ENCODE results near the gene TMEM185B. TPM values are rescaled to one million over a fixed set of nuclear protein-coding genes. Genes with fewer than 3 reads are reported as not detected.

TMEM185B gene
- total and polyA plus RNA-seq, 4 donors: 1.8 to 8.5 (median 6.8) TPM

- no peaks in the 10 kb centered on the region for H3K9me3 ChIP-seq (ENCODE audit: control insufficient read depth in 4 of 4, low read length in 3 of 4)
- DNase-seq (ENCODE audit: low spot score): peak; percentile 12
- WGBS: 94% methylated on average over 12 of the region's 12 CpGs
- no peak for TF ChIP-seq ATF3 (IDR thresholded peaks at IDR 0.05)
- TF ChIP-seq, protein P1, sequence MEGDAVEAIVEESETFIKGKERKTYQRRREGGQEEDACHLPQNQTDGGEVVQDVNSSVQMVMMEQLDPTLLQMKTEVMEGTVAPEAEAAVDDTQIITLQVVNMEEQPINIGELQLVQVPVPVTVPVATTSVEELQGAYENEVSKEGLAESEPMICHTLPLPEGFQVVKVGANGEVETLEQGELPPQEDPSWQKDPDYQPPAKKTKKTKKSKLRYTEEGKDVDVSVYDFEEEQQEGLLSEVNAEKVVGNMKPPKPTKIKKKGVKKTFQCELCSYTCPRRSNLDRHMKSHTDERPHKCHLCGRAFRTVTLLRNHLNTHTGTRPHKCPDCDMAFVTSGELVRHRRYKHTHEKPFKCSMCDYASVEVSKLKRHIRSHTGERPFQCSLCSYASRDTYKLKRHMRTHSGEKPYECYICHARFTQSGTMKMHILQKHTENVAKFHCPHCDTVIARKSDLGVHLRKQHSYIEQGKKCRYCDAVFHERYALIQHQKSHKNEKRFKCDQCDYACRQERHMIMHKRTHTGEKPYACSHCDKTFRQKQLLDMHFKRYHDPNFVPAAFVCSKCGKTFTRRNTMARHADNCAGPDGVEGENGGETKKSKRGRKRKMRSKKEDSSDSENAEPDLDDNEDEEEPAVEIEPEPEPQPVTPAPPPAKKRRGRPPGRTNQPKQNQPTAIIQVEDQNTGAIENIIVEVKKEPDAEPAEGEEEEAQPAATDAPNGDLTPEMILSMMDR (IDR thresholded peaks at IDR 0.05; ENCODE audit: low read depth, low read length, missing input control): no peak
- TF ChIP-seq JUND (IDR thresholded peaks at IDR 0.05): no peak
- no peak for TF ChIP-seq YY1 (IDR thresholded peaks at IDR 0.05)
- H3K36me3 ChIP-seq (ENCODE audit: control insufficient read depth in 4 of 4, insufficient read depth in 3 of 4, low read depth in 1 of 4, low read length in 3 of 4): no peaks in the 10 kb centered on the region
- no peak overlapping the region for H3K9ac ChIP-seq (ENCODE audit: low read depth in 1 of 2, low read length in 2 of 2)
- no peak overlapping the region for H3K27ac ChIP-seq (ENCODE audit: low read depth in 1 of 2, low read length in 2 of 2)
- peaks cover 0 to 3% (median 0%) of the 10 kb centered on the region in 4 donors for H3K4me1 ChIP-seq (ENCODE audit: control insufficient read depth in 4 of 4, insufficient read depth in 4 of 4, low read length in 3 of 4)
- H3K4me3 ChIP-seq (ENCODE audit: low read depth in 1 of 3, low read length in 3 of 3): no peak overlapping the region
- H3K27me3 ChIP-seq (ENCODE audit: control insufficient read depth in 4 of 4, insufficient read depth in 4 of 4, low read length in 3 of 4): no peaks in the 10 kb centered on the region
These were observed 18.1 kb downstream of the TMEM185B start for GRCh38 chr2:120204945-120205670.

GRCh38 chr2:120204417-120204816 lies 18.8 kb downstream of the TMEM185B start:
- Histone ChIP-seq H3K9me3 (ENCODE audit: control insufficient read depth in 4 of 4, low read length in 3 of 4) (no peaks in the 10 kb centered on the region), H3K27ac (ENCODE audit: low read depth in 1 of 2, low read length in 2 of 2) (no peak overlapping the region), H3K36me3 (ENCODE audit: control insufficient read depth in 4 of 4, insufficient read depth in 3 of 4, low read depth in 1 of 4, low read length in 3 of 4) (no peaks in the 10 kb centered on the region), H3K4me3 (ENCODE audit: low read depth in 1 of 3, low read length in 3 of 3) (no peak overlapping the region), H3K4me1 (ENCODE audit: control insufficient read depth in 4 of 4, insufficient read depth in 4 of 4, low read length in 3 of 4) (peaks cover 0 to 3% (median 0%) of the 10 kb centered on the region in 4 donors), H3K27me3 (ENCODE audit: control insufficient read depth in 4 of 4, insufficient read depth in 4 of 4, low read length in 3 of 4) (no peaks in the 10 kb centered on the region), H3K9ac (ENCODE audit: low read depth in 1 of 2, low read length in 2 of 2) (no peak overlapping the region)
- DNase-seq (ENCODE audit: low spot score): peak; percentile 14
- TF ChIP-seq RXRA (IDR thresholded peaks at IDR 0.05): no peak
- TF ChIP-seq, protein P1 (IDR thresholded peaks at IDR 0.05; ENCODE audit: low read depth, low read length, missing input control): no peak
- TF ChIP-seq GABPA (IDR thresholded peaks at IDR 0.05 in 1 of 2, conservative IDR thresholded peaks at IDR 0.05 in 1 of 2): no peak
- no peak for TF ChIP-seq SP1 (IDR thresholded peaks at IDR 0.05)
- TF ChIP-seq FOXA2 (IDR thresholded peaks at IDR 0.05): no peak
- WGBS: 70% methylated on average over 3 of the region's 3 CpGs

- DNase-seq (ENCODE audit: low spot score): peak; percentile 14
- Histone ChIP-seq H3K27me3 (ENCODE audit: control insufficient read depth in 4 of 4, insufficient read depth in 4 of 4, low read length in 3 of 4) (no peaks in the 10 kb centered on the region), H3K9ac (ENCODE audit: low read depth in 1 of 2, low read length in 2 of 2) (no peak overlapping the region), H3K36me3 (ENCODE audit: control insufficient read depth in 4 of 4, insufficient read depth in 3 of 4, low read depth in 1 of 4, low read length in 3 of 4) (no peaks in the 10 kb centered on the region), H3K4me3 (ENCODE audit: low read depth in 1 of 3, low read length in 3 of 3) (no peak overlapping the region), H3K27ac (ENCODE audit: low read depth in 1 of 2, low read length in 2 of 2) (no peak overlapping the region), H3K4me1 (ENCODE audit: control insufficient read depth in 4 of 4, insufficient read depth in 4 of 4, low read length in 3 of 4) (peaks cover 0 to 3% (median 0%) of the 10 kb centered on the region in 4 donors), H3K9me3 (ENCODE audit: control insufficient read depth in 4 of 4, low read length in 3 of 4) (peaks cover 0 to 2% (median 0%) of the 10 kb centered on the region in 4 donors)
- WGBS: 90% methylated on average over 5 of the region's 5 CpGs
- no peak for TF ChIP-seq ATF3 (IDR thresholded peaks at IDR 0.05)
These were observed 19.2 kb downstream of the TMEM185B start for GRCh38 chr2:120204022-120204405.

Measured in liver (tissue), 9 donors.